ENCODE measurements around the gene KRTAP10-5.
"Not testable (repeated sequence)": the region's sequence is repeated elsewhere in the genome, so short reads cannot be mapped to it uniquely, and the experiment has no call there.

Gene KRTAP10-5

GRCh38 chr21:44610157-44610843, 29.9 kb upstream of the KRTAP10-5 start:
- not testable (repeated sequence) for DNase-seq (ENCODE audit: low spot score)

DNA sequence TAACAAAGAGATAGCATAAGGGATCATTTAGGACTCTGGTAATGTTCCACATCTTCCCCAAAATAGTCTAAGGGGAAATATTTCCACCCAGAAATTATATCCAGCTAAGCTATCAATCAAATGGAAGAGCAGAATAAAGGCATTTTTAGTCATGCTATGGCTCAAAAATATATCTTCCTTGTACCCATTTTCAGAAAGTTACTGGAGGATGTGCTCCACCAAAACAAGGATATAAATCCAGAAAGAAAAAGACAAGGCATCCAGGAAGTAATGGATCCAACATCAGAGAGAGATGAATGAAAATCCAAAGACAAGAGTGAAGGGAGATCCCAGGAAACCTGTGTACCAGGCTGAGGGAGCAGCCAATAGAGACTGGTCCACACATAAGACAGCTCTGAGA, 28.8 kb upstream of the KRTAP10-5 start:
- no peak for DNase-seq (ENCODE audit: low spot score)

GRCh38 chr21:44606495-44606894, 26.1 kb upstream of the KRTAP10-5 start:
- no peak for DNase-seq (ENCODE audit: low spot score)

DNA sequence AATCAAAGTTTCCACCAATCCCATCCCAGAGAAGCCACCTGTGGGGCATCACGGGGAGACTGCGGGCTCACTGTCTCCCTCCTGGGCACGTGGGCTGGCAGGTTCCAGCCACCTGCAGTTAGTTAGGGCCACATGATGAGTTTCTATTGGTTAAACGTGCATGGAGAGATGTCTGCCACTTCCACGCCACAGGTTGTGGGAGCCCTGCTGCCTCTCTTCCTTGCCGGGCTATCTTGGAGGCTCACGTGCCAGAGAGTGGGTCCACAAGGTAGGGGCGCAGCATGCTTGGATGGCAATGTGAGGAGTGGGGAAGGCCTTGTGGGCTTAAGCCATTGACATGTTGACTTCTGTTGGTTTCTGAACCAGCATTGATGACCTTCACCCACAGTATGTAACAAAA, 23.5 kb upstream of the KRTAP10-5 start:
- DNase-seq (ENCODE audit: low spot score) = no peak

DNA sequence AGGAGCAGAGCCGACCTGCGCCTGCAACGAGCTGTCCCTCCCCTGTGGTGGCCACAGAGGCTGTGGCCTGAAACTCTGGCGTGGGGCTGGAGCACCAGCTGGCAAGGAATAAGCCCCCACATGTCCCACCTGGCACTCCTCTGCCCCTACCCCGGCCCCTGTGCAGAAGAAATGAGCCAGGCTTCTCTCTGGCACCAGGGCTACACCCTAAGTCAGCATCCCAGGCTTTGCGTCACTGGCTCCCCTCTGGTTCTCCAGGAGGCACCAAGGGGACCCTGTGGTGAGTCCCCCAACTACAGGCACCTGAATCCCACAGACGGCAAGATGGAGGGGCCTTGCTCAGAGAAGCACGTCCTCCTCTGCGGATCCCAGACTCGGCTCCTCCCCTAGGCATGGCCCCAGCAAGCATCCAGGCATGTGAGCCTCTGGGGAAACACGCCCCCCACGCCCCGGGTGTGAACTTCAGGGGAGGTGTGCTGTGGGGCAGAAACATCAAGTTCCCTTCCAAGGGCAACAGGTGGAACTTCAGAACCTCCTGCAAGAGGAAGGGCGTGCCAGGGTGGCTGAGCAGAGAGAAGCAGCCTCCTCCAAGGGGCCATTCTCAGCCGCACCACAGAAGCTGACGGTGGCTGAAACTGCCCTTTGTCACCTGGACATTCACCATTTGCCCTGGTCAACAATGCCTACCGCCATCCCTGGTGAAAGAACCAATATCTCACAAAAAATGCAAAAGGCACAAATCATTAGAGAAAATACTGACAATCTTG, 22.9 kb upstream of the KRTAP10-5 start:
- DNase-seq (ENCODE audit: low spot score) = no peak

DNA sequence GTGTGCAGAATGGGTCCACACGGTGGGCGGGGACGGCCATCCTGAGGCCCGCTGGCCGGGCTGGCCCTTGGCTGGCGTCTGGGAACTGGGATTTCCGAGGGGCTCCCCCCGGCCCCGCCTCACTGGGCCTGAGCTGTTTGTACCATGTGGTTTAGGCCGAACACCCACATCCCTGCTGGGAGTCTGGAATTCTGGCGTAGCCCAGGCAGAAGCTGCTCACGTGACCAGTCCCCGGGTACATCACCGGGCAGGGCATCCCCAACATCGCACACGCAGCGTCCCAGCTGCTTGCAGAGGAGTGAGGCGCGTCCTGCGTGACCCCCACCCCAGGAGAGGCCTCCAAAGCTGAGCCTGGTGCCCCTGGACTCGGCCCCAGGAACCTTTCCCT, 22.1 kb upstream of the KRTAP10-5 start:
- no peak for DNase-seq (ENCODE audit: low spot score)

DNA sequence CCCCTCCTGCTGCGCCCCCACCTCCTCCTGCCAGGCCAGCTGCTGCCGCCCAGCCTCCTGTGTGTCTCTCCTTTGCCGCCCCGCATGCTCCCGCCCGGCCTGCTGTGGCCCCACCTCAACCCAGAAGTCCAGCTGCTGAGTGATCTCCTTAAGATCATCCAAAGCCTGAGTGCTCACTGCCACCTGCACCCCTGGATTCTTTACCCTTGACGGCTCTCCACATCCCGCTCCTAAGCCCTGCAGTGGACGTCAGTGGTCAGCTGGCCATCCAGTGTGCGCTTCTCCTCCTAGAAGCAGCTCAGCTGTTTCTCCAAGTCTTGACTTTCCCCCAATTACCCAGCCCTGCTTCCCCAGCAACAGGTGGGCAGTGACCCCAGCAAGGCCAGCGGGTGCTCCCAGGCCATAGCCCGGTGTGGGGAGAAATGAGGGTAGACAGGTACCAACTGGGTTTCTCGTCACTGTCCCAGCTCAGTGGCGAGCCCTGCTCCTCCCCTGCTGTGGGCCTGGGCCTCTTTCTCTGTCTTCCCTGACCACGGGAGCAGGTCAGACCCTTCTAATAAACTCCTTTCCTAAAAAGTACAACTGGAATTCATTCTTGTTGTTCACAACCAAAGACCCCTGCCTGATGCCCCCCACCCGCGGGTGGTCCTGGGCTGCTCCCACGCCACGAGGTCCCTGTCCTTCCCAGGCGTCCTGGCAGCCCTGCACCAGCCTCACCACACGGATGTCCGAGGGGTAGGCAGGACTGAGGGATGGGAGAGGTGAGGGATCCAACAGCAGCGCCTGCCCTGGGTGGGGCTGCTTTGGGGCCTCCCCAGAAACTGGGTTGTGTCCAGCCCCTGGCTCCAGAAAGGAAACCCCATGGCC, 21.4 kb upstream of the KRTAP10-5 start:
- no peak for DNase-seq (ENCODE audit: low spot score)

DNA sequence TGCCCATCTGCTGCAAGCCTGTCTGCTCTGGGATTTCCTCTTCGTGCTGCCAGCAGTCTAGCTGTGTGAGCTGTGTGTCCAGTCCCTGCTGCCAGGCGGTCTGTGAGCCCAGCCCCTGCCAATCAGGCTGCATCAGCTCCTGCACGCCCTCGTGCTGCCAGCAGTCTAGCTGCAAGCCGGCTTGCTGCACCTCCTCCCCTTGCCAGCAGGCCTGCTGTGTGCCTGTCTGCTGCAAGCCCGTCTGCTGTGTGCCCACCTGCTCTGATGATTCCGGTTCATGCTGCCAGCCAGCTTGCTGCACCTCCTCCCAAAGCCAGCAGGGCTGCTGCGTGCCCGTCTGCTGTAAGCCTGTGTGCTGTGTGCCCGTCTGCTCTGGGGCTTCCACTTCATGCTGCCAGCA, 20.7 kb upstream of the KRTAP10-5 start:
- DNase-seq (ENCODE audit: low spot score) = not testable (repeated sequence)

GRCh38 chr21:44600118-44600978, 19.9 kb upstream of the KRTAP10-5 start, which contains the start of gene KRTAP10-7:
Gene KRTAP10-7 (plus strand): TSS chr21:44600597. CDS start chr21:44600622, 25 bp downstream.
- DNase-seq (ENCODE audit: low spot score) = not testable (repeated sequence)

- no peak for DNase-seq (ENCODE audit: low spot score)
Measured at GRCh38 chr21:44599264-44600029, 19.0 kb upstream of the KRTAP10-5 start.

- DNase-seq (ENCODE audit: low spot score) = no peak
Measured at GRCh38 chr21:44598061-44598460, 17.7 kb upstream of the KRTAP10-5 start.

GRCh38 chr21:44596068-44596725, 15.8 kb upstream of the KRTAP10-5 start:
- no peak for DNase-seq (ENCODE audit: low spot score)

DNA sequence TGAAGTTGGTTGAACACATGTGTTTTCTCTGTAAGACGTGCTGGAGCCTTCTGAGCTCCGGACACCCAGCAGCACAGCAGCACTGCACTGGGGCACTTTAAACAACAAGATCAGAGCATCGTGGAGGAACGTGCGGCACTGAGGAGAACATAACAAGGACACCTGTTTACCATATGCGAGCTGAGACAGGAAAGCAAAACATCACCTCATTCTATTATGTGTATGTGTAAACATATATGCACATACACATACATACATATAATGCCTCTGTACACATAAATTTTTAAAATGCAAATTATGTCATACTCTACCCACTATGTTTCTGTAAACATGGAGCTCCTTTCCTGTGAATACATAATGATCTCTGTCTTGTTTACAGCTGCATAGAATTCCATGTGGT, 15.1 kb upstream of the KRTAP10-5 start:
- DNase-seq (ENCODE audit: low spot score) = no peak

DNA sequence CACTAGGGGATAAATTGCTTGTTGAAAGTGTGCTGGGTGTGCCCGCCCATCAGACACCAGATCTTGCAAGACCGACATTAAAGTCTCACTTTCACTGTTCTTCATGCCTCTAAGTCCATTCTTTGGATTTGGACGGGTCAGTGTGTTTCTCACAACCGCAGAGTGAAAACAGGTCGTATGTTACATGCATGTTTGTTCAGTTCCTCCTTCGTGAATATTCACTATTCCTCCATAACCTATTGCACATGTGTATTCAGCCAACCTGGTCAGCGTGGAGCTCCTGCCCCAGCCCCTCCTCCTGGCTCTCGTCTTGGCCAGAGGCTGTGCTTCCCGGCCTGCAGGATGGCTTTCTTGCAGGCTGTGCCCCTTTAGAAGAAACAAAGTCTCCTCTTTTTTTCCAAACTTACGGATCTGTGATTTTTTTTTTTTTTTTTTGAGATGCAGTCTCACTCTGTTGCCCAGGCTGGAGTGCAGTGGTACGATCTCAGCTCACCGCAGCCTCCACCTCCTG, 14.1 kb upstream of the KRTAP10-5 start:
- no peak for DNase-seq (ENCODE audit: low spot score)

GRCh38 chr21:44593598-44594405, 13.4 kb upstream of the KRTAP10-5 start:
- no peak for DNase-seq (ENCODE audit: low spot score)

GRCh38 chr21:44592446-44593311, 12.3 kb upstream of the KRTAP10-5 start, which contains the start of gene KRTAP10-6:
Gene KRTAP10-6 (minus strand): TSS chr21:44592505. CDS start chr21:44592484, 21 bp downstream.
- DNase-seq (ENCODE audit: low spot score) = no peak

GRCh38 chr21:44591801-44592130, 11.4 kb upstream of the KRTAP10-5 start:
- DNase-seq (ENCODE audit: low spot score) = not testable (repeated sequence)
